ENCODE measurements around the gene CDH13.

GRCh38 chr16:83830769-83831455 lies 1204.1 kb downstream of the CDH13 start:
- TF ChIP-seq NR1H2 (CRISPR knock-in tag; IDR thresholded peaks at IDR 0.05) (no peak), DPF2 (IDR thresholded peaks at IDR 0.05) (no peak), RBFOX2 (IDR thresholded peaks at IDR 0.05; ENCODE audit: low read depth, low read length) (no peak), CBX1 (IDR thresholded peaks at IDR 0.05; ENCODE audit: low read depth) (no peak)

Data from K562 (cell line).